GM12873 (cell line): ENCODE results near the gene PSMB3.

Source experiments
- TF ChIP-seq, protein P1 (sequence below): IDR thresholded peaks from 2 replicates; pipeline ENCODE4 v1.5.1; 2012; ENCODE audit warnings: low read depth, mild to moderate bottlenecking, moderate library complexity, low read length, control low read depth; ENCODE audit not compliant: insufficient read depth; ENCODE audit errors: missing control alignments

Gene PSMB3

DNA sequence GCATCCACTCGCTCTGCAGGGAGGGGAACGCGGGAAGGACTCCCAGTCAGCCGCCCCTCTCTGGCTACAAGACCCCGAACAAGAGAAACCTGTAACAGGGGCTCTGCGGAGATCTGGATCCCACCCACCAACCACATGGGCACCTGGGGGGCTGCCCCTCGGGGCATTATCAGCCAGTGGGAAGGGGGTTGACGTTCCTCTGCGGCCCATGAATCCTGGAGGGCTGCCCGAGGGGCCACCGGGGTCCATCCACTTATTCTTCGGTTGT lies 2.6 kb upstream of the PSMB3 start:
- TF ChIP-seq, protein P1, sequence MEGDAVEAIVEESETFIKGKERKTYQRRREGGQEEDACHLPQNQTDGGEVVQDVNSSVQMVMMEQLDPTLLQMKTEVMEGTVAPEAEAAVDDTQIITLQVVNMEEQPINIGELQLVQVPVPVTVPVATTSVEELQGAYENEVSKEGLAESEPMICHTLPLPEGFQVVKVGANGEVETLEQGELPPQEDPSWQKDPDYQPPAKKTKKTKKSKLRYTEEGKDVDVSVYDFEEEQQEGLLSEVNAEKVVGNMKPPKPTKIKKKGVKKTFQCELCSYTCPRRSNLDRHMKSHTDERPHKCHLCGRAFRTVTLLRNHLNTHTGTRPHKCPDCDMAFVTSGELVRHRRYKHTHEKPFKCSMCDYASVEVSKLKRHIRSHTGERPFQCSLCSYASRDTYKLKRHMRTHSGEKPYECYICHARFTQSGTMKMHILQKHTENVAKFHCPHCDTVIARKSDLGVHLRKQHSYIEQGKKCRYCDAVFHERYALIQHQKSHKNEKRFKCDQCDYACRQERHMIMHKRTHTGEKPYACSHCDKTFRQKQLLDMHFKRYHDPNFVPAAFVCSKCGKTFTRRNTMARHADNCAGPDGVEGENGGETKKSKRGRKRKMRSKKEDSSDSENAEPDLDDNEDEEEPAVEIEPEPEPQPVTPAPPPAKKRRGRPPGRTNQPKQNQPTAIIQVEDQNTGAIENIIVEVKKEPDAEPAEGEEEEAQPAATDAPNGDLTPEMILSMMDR = no peak

DNA sequence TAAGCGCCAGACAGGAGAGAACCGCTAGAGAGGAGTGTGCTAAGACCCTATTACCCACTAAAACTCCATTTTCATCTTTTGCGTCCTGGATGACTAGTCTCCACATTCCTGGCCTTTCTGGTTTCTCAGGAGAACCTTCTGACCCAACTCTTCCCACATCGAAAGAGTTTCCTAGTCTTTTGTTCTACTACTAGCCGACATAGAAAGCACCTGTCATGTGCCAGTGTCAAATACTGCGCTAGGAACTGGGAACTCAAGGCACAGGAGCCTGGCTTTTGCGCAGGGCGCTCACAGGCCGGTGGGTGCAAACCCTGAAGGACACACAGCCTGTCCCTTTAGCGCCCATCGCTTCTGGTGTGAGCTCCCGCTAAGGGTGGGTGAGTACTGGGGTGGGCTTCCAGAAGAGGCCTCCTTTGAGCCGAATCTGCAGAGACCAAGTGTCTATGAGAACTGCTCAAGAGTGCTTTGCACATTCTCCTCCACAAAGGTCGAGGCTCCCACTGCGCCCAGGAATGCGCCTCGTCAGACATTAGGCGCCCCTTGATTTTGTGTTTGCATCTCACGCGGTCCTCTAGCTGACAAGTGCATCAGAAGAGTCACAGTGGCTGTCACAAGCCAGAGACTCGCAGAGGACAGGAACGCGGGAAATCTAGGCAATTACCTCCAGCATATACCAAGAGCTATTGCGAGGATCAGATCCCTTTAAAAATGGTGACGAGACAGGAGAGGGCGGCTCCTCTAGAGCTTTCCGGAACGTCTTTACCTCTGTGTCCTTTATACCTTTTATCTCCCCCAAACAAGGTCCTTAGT lies 2.0 kb upstream of the PSMB3 start:
- TF ChIP-seq, protein P1 = no peak

DNA sequence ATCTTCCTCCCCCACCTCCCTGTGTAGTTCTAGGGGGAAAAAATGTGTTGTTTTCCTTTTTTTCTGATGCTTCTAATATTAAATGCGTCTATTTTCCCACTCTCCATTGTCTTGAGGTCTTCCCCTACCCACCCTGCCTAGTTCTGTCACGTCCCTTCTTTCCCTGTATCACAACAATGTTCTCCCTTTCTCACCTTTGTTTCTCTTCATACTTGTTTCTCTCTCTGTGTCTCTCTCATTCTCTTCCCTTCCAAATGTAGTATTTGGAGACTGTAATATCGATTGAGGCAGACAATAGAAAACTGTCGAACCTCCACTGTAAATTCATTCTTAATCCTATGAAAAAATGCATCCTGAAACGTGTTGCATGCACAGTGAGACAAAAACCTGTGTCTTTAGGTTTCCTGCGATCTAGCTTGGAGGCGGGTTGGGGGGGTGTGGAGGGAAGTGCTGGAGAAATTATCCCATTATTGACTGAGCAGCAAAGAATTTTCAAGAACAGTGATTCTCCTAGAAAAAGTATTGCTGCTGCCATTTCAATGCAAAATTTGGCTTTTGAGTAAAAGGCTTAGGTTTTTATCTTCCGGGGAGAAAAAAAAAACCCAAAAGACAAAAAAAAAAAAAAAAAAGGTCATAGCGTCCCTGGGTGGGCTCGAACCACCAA lies 1.3 kb upstream of the PSMB3 start:
- TF ChIP-seq, protein P1 = no peak

DNA sequence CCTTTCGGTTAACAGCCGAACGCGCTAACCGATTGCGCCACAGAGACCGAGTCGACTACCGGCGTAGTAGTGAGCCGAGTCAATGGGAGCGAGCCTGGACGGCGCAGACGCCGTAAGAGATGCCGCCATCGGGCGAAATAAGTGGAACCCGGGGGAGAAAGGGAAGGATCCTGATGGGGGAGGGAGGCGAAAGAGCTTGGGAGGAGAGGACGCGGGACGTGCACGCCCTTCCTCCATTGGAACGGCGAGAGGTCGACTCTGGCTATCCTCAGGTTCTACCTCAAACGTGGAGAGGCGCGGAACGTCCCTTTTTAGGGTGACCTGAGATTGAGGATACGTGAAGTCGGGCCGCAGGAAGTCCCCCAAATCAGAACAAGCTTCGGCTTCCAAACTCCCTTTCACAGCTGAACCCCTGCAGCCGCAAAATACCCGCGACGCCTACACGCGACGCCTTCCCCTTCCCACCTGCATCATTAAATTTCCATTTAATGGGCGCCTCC lies 683 bp upstream of the PSMB3 start:
- TF ChIP-seq, protein P1 = no peak

DNA sequence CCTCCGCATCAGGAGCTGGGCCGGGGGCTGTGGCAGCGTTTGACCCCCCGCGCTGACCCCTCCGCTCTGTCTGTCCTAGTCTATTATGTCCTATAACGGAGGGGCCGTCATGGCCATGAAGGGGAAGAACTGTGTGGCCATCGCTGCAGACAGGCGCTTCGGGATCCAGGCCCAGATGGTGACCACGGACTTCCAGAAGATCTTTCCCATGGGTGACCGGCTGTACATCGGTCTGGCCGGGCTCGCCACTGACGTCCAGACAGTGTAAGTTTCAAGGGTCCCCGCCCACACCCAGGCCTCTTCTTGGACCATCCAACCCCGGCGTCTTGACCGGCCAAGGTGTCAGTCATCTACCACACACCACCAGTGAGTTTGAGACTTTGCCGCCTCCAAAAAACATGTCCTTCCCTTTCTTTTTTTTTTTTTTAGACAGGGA lies 548 bp downstream of the PSMB3 start:
- TF ChIP-seq, protein P1 = no peak

DNA sequence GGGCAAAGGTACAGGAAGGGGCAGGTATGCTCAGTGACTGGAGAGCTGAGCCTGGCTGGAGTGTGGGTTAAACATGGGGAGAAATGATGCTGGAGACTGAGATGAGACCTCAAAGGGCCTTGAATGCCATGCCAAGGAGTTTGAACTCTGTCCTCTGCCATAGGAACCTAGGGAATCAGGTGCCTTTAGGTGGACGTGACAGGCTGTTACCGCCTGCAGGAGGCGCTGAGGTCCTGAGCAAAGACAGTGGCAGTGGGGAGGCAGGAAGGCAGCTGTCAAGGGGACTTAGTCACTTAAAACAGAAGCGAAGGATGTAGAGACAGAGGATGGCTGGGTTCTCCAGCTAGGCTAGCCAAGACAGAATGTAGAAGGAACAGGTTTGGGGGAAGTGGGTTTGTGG lies 9.1 kb downstream of the PSMB3 start:
- TF ChIP-seq, protein P1 = peak; percentile 58

DNA sequence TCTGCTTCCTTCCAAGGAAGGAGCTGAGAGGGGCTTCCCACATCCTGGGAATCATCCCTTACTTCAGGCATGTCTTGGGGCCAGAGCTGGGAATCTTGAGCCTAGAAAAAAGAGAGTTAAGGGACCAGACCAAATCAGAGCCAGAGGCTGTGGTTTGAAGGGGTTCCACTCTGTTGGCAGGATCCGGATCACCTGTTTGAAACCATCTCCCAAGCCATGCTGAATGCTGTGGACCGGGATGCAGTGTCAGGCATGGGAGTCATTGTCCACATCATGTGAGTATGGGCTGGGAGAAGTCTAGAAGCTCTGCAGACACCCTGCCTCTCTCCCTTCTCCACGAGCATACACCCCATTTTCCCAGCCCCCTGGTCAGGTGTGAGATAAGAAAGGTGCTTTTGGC lies 9.7 kb downstream of the PSMB3 start:
- TF ChIP-seq, protein P1 = no peak
